IPS-18c (cell line): ENCODE measurements around the gene TEAD1.

Experiments used
- H3K4me3 ChIP-seq: 2 replicates; pipeline ENCODE4 v1.7.0; 2013; ENCODE audit warnings: low read depth, mild to moderate bottlenecking, low read length, moderate library complexity; ENCODE audit not compliant: insufficient read depth
- H3K9me3 ChIP-seq: one replicate; pipeline ENCODE4 v1.6.1; 2013; ENCODE audit warnings: mild to moderate bottlenecking, low read length, moderate library complexity; ENCODE audit not compliant: control insufficient read depth, insufficient read depth

TEAD1 gene

DNA sequence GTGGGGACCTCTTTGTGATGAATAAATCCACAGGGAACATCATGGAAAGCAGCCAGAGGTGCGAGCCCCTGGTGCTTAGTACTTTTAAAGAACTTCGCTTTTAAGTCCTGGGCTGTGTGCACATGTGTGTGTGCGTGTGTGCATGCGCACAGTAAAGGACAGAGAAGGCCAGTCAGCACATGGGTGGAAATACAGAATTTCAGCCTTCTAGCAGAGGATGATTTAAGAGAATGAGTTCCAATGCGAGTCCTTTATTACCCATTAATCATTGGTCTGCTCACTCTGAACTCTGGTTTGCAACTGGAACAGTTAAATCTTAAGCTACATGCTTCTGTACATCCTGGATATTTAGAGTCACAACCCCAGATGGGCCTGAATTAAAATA lies 18.9 kb downstream of the TEAD1 start:
- H3K9me3 ChIP-seq: no peaks in the 10 kb centered on the region
- H3K4me3 ChIP-seq: no peak overlapping the region

DNA sequence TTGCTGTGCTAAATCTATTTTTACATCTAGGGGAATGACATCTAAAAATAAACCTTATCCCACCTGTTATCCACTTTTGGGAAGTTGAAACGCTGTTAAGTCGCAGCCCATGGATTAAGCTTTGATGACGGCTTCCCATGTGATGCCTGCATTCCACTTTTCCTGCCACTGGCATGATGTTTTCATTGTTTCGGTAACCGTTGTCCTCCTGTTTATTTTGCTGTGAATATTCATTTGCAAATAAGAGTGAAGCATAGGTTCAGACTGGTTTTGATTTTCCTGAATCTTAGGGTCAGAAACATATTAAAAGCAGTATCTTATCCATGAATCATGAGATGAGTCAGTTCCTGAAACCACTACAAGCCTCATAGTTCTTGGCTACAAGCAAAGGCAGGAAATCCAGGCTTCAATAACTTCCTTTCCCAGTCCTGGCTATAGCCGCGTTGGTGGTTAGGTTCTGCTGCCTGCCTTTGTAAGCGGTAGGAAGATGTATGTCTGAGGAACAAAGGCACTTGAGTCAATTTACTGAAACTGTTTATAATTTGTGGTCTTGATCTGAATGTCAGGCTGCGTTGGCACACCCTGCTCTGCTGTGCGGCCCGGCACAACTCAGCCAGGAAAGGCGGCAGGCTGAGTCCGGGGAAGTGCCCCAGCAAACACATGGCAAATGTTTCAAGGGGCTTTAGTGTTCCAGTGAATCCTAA lies 19.4 kb downstream of the TEAD1 start:
- Histone ChIP-seq H3K4me3 (no peak overlapping the region), H3K9me3 (no peaks in the 10 kb centered on the region)

DNA sequence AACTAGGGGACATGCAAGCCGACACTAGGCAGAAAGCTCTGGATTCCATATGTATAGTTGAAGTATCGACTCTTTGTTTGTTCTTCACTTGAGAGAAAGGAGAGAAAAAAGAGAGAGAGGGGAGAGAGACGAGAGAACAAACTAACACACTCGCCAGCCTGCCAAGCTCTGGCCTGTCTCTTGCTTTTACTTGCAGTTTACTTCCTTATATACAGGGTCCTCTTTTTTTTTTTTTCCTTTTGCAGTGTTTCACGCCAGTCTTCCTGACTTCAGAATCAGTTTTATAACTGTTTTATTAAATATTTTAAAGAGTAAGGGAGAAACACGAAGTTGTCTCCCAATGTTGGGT lies 19.9 kb downstream of the TEAD1 start:
- Histone ChIP-seq H3K4me3 (no peak overlapping the region), H3K9me3 (no peaks in the 10 kb centered on the region)

GRCh38 chr11:12695221-12695794 lies 21.1 kb downstream of the TEAD1 start:
- no peak overlapping the region for H3K4me3 ChIP-seq
- H3K9me3 ChIP-seq: no peaks in the 10 kb centered on the region

GRCh38 chr11:12695873-12696272 lies 21.7 kb downstream of the TEAD1 start:
- no peak overlapping the region for H3K4me3 ChIP-seq
- no peaks in the 10 kb centered on the region for H3K9me3 ChIP-seq

DNA sequence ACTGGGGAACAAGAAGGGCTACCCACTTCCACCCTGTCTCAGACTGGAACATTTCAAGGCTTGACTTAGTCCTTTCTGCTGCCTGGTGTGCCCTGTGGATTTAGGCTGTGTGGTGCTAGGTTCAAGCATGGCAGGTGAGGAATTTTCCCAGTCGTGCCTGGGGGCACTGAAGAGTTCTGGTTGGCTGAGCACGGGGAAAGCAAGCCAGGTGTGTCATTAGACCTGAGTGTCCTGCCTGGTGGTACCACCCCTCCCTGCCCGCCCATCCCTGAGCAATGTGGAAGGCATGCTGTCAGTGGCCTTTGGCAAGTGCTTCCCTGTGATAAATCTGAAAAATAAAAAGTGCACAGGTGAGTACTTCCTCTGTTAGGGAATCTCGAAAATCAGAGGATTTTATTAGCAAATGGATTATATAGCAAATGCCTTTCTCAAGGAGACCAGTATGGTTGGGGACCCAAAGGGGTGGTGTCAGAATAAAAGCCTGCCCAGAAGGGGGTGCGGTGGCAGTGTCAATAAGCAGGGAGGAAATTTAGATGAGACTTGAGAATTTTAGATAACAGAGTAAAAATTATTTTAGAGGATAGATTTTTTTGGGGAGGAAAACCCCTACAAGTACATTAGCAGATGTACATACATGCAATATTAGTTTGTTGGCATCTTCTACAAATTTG lies 22.8 kb downstream of the TEAD1 start:
- H3K9me3 ChIP-seq: no peaks in the 10 kb centered on the region
- no peak overlapping the region for H3K4me3 ChIP-seq

GRCh38 chr11:12698048-12698447 lies 23.8 kb downstream of the TEAD1 start:
- Histone ChIP-seq H3K4me3 (no peak overlapping the region), H3K9me3 (no peaks in the 10 kb centered on the region)

DNA sequence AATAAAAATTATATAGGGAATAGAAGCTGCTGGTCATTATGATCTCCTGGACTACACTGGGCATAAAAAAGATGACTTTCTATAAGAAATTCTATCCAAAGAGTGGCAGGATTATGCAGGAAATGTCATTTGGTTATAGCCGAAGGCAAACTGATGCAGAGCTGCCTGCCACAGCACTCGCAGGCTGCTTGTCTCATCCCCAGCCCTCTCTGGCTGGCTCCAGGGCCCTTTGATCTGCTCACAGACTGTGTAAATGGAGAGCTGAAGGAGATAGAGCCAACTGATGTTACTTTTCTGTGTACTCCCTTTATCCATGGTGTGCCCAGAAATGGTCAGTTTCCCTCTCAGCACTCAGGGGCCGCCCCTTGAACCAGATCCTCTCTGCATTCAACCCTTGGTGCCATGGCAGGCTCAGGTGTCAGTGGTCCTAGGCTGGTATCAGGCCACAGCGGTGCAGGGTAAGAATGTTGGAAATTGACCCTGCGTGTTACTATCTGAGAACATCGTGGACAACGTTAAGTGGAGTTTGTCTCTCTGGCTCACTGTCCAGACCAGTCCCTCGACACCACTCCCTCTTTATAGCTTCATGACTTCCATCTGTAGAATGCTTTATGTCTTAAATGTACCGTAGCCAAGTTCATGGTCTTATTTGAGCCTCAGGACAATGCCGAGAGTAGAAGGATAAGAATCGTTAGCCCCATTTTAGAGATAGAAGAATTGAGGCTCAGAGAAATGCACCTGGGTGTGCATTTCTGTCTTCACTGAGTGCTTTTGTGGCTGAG lies 27.8 kb downstream of the TEAD1 start:
- Histone ChIP-seq H3K9me3 (no peaks in the 10 kb centered on the region), H3K4me3 (no peak overlapping the region)

DNA sequence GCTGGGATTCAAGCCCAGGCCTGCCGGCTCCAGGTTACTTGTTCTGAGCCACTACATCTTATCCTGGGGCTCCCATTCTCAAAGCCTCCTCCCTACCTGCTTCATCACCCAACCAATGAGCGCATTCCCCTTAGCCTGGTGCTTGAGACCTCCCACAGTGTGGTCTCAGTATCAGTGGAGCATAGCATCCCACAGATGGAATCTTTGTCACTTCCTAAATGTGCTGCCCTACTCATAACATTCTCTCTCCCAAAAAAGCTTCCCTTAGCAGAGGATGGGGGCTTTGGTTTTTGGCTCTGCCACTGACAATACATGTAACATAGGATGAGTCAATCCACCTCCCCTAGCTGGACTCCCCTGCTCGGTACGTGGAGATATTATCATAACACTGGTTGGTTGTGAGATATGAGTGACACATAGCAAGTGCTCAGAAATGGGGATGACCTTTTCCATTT lies 28.8 kb downstream of the TEAD1 start:
- no peak overlapping the region for H3K4me3 ChIP-seq
- H3K9me3 ChIP-seq: no peaks in the 10 kb centered on the region

GRCh38 chr11:12704049-12704448 lies 29.8 kb downstream of the TEAD1 start:
- H3K9me3 ChIP-seq: no peaks in the 10 kb centered on the region
- H3K4me3 ChIP-seq: no peak overlapping the region

- Histone ChIP-seq H3K9me3 (no peaks in the 10 kb centered on the region), H3K4me3 (no peak overlapping the region)
These were observed 31.7 kb downstream of the TEAD1 start for GRCh38 chr11:12705874-12706273.

DNA sequence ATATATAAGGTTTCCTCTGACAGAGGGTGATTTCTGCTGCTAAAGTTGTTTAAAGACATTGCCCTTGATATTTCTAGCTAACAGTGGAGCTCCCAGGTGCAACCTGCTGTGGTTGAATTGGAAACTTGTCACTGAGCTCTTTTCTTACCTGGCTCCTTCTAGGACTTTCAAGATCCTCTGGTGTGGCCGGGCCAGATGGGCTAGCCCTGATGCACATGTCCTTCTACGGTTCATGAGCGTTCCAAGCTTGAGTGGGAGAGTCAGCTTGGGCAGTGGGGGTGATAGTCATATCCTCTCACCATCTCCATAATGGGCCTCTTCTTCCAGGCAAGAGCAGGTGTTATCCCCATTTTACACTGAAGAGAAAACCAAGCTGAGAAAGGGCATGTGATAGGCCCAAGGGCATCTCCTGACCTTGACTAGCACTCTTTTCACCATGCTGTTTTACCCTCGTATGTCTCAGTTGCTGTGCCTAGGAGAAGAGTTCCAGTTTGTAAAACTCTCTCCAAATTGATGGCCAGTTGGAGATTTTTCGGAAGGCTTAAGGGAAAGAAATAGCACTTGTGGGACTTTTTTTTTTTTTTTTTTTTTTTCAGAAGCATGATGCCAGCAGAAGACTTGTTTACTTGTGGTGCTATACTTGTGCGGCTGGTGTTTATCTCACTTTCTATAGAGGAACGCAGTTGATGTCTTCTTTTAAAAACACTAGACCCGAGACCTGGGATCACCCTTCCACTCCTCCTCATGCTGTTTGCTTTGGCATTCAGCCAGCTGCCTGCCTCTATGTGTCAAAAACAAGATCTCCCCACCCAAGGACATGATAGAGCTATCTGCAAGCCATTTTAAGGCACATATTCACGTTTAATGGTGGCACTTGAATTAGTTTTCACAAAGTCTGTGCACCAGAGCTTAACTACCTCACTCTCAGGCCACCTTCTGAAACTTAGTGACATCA lies 32.6 kb downstream of the TEAD1 start:
- Histone ChIP-seq H3K4me3 (0 out of 2 replicates have a peak overlapping the region, but pooled peaks have one; percentile 1), H3K9me3 (no peaks in the 10 kb centered on the region)

GRCh38 chr11:12707500-12707880 lies 33.3 kb downstream of the TEAD1 start:
- no peaks in the 10 kb centered on the region for H3K9me3 ChIP-seq
- no peak overlapping the region for H3K4me3 ChIP-seq

DNA sequence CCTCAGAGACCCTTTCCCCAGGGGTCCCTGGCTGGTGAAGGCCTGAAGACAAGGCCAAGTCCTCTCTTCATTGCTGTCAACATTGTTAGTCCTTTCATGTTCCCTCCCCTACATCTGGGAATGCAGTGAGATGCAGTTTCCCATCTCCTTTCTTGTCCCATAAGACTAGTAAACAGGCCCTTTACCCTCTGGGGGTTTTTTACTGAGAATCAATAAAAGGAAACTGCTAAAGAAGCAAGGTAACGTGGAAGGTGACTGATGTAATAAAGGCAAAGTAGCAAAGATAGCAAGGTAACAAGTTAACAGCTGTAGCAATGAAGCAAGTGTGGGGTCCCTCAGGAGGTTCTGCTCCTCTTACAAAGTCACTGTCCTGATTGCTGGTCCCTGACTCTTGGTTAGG lies 37.3 kb downstream of the TEAD1 start:
- Histone ChIP-seq H3K4me3 (no peak overlapping the region), H3K9me3 (no peaks in the 10 kb centered on the region)

GRCh38 chr11:12712132-12712531 lies 37.9 kb downstream of the TEAD1 start:
- H3K4me3 ChIP-seq: no peak overlapping the region
- H3K9me3 ChIP-seq: no peaks in the 10 kb centered on the region

- H3K4me3 ChIP-seq: no peak overlapping the region
These were observed 40.9 kb downstream of the TEAD1 start for GRCh38 chr11:12715131-12715530.

DNA sequence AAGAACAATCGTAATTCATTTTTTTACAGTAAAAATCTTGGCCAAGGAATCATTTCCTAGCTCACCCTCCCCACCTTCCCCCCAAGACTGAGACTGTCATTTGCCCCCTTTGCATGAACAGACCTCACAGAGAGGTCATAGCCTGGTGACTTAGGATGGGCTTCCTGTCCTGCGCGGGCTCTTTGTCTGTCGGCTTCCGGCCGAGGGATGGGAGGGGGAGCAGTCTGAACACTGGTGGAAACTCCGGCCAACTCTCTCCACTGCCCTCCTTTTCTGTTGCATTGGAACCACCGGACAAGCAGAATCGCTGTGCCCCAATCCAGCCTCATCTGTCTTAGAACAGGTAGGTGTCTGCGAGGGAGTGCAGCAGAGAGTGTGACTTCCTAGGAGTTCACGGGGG lies 41.7 kb downstream of the TEAD1 start:
- Histone ChIP-seq H3K9me3 (no peaks in the 10 kb centered on the region), H3K4me3 (no peak overlapping the region)

More at GRCh38 chr11:12715131-12715530, 40.9 kb downstream of the TEAD1 start:
- H3K9me3 ChIP-seq: no peaks in the 10 kb centered on the region
